GM06990 (cell line): Measurements from ENCODE around the gene CFAP299.

ENCODE experiments used
- DNase-seq: peaks from one replicate; pipeline ENCODE4 v3.0.0-alpha.2; 2011; ENCODE audit not compliant: insufficient read length; ENCODE audit errors: extremely low read depth
- H3K27me3 ChIP-seq: replicated peaks from 2 replicates; pipeline ENCODE4 v1.6.0; 2011; ENCODE audit warnings: low read length; ENCODE audit not compliant: control insufficient read depth, insufficient read depth
- H3K36me3 ChIP-seq: 2 replicates; pipeline ENCODE4 v1.5.1; 2011; ENCODE audit warnings: low read length; ENCODE audit not compliant: control insufficient read depth, insufficient read depth
- H3K4me3 ChIP-seq: replicated peaks from 2 replicates; pipeline ENCODE4 v1.5.1; 2011; ENCODE audit warnings: low read depth, mild to moderate bottlenecking, control low read depth, low read length
- CTCF ChIP-seq: IDR thresholded peaks from 2 replicates; pipeline ENCODE4 v1.5.1; 2011; ENCODE audit warnings: low read length, control low read depth, mild to moderate bottlenecking, inconsistent platforms; ENCODE audit not compliant: insufficient read depth, poor library complexity, severe bottlenecking

Gene CFAP299

GRCh38 chr4:80967346-80967745 is 631.8 kb downstream of the CFAP299 start:
- DNase-seq, result no peak
- Histone ChIP-seq H3K4me3 (no peak overlapping the region), H3K27me3 (no peaks in the 10 kb centered on the region), H3K36me3 (no peaks in the 10 kb centered on the region)
- TF ChIP-seq CTCF, result no peak

GRCh38 chr4:80980239-80980638 is 644.7 kb downstream of the CFAP299 start:
- no peak for DNase-seq
- TF ChIP-seq CTCF, result no peak
- no peaks in the 10 kb centered on the region for H3K27me3 ChIP-seq
- H3K36me3 ChIP-seq, result no peaks in the 10 kb centered on the region
- H3K4me3 ChIP-seq, result no peak overlapping the region

- no peaks in the 10 kb centered on the region for H3K27me3 ChIP-seq
Measured at GRCh38 chr4:80986011-80986410, 650.5 kb downstream of the CFAP299 start.

GRCh38 chr4:80989921-80990544 is 654.5 kb downstream of the CFAP299 start:
- H3K36me3 ChIP-seq, result no peaks in the 10 kb centered on the region
- TF ChIP-seq CTCF, result peak; percentile 52
- H3K27me3 ChIP-seq, result no peaks in the 10 kb centered on the region
- H3K4me3 ChIP-seq, result no peak overlapping the region
- DNase-seq, result peak; percentile 31

More at GRCh38 chr4:80986011-80986410, 650.5 kb downstream of the CFAP299 start:
- no peak for TF ChIP-seq CTCF
- DNase-seq, result no peak
- Histone ChIP-seq H3K4me3 (no peak overlapping the region), H3K36me3 (no peaks in the 10 kb centered on the region)

GRCh38 chr4:80990851-80991250 is 655.3 kb downstream of the CFAP299 start:
- TF ChIP-seq CTCF, result no peak
- no peaks in the 10 kb centered on the region for H3K36me3 ChIP-seq
- H3K27me3 ChIP-seq, result no peaks in the 10 kb centered on the region
- H3K4me3 ChIP-seq, result no peak overlapping the region
- DNase-seq, result no peak

GRCh38 chr4:80999943-81000342 is 664.4 kb downstream of the CFAP299 start:
- no peak for DNase-seq
- no peak for TF ChIP-seq CTCF
- H3K4me3 ChIP-seq, result no peak overlapping the region
- no peaks in the 10 kb centered on the region for H3K36me3 ChIP-seq
- H3K27me3 ChIP-seq, result no peaks in the 10 kb centered on the region
